ENCODE measurements around the gene FEM1B. TPM values are rescaled to one million over a fixed set of nuclear protein-coding genes. Genes with fewer than 3 reads are reported as not detected.
A peak's percentile ranks its signal among the peaks of the same experiment; 100 is the strongest.

Gene FEM1B
- total RNA-seq, 1 experiment from 2014 or later, result 70.2 TPM

- H3K36me3 Mint-ChIP-seq (ENCODE audit: insufficient read depth, unreplicated experiment), result peaks cover 6% of the 10 kb centered on the region
- peaks cover 59% of the 10 kb centered on the region for H3K4me1 Mint-ChIP-seq (ENCODE audit: insufficient read depth, unreplicated experiment)
- no peaks in the 10 kb centered on the region for H3K9me3 Mint-ChIP-seq (ENCODE audit: unreplicated experiment)
- peak overlapping the region; percentile 85 for H3K4me3 Mint-ChIP-seq (ENCODE audit: unreplicated experiment)
- ChIA-PET POLR2A (interaction anchor here (1.4 to 16.2 kb wide), 7 partner anchors 10 to 543 kb away, joined by 5 to 415 read pairs (median 9); partner anchors contain the start of gene CLN6), CTCF (interaction anchor here (0.7 to 1.5 kb wide), 6 partner anchors 12 to 316 kb away, joined by 3 to 5 read pairs (median 3); no protein-coding TSS in a partner anchor)
- H3K27ac Mint-ChIP-seq (ENCODE audit: low read depth, unreplicated experiment), result peak overlapping the region; percentile 99
- no peak for TF ChIP-seq CTCF (IDR thresholded peaks at IDR 0.05; ENCODE audit: unreplicated experiment)
- BruUV-seq (replicated peaks), result no TSS peak
- intact Hi-C loops (cut with micrococcal nuclease), result no loop called here
- H3K27me3 Mint-ChIP-seq (ENCODE audit: insufficient read depth, unreplicated experiment), result no peaks in the 10 kb centered on the region
- peak; percentile 81 for DNase-seq (ENCODE audit: unreplicated experiment)
These were observed 2.3 kb upstream of the FEM1B start for GRCh38 chr15:68275165-68275746.

- H3K27ac Mint-ChIP-seq (ENCODE audit: low read depth, unreplicated experiment), result peak overlapping the region; percentile 99
- CTCF ChIA-PET, result interaction anchor here (0.7 to 1.5 kb wide), 3 partner anchors 12 to 273 kb away, joined by 3 read pairs; no protein-coding TSS in a partner anchor
- intact Hi-C loops (cut with micrococcal nuclease), result loop anchor here (1.0 kb wide), 1 partner anchor 23 kb away; no protein-coding TSS in a partner anchor
- DNase-seq (ENCODE audit: unreplicated experiment), result no peak
- H3K9me3 Mint-ChIP-seq (ENCODE audit: unreplicated experiment), result no peaks in the 10 kb centered on the region
- H3K4me3 Mint-ChIP-seq (ENCODE audit: unreplicated experiment), result peak overlapping the region; percentile 85
- peaks cover 59% of the 10 kb centered on the region for H3K4me1 Mint-ChIP-seq (ENCODE audit: insufficient read depth, unreplicated experiment)
- H3K27me3 Mint-ChIP-seq (ENCODE audit: insufficient read depth, unreplicated experiment), result no peaks in the 10 kb centered on the region
- BruUV-seq (replicated peaks), result no TSS peak
- POLR2A ChIA-PET, result interaction anchor here (0.6 to 16.2 kb wide), 13 partner anchors 6 to 1028 kb away, joined by 3 to 415 read pairs (median 9); no protein-coding TSS in a partner anchor
- no peak for TF ChIP-seq CTCF (IDR thresholded peaks at IDR 0.05; ENCODE audit: unreplicated experiment)
- peaks cover 6% of the 10 kb centered on the region for H3K36me3 Mint-ChIP-seq (ENCODE audit: insufficient read depth, unreplicated experiment)
These were observed 877 bp upstream of the FEM1B start for GRCh38 chr15:68276668-68277067.

- no TSS peak for BruUV-seq (replicated peaks)
- DNase-seq (ENCODE audit: unreplicated experiment), result no peak
- POLR2A ChIA-PET, result interaction anchor here (0.6 to 16.2 kb wide), 21 partner anchors 6 to 1027 kb away, joined by 3 to 415 read pairs (median 6); partner anchors contain the start of gene CLN6
- Mint-ChIP-seq H3K9me3 (ENCODE audit: unreplicated experiment) (no peaks in the 10 kb centered on the region), H3K4me3 (ENCODE audit: unreplicated experiment) (peak overlapping the region; percentile 85), H3K27ac (ENCODE audit: low read depth, unreplicated experiment) (peak overlapping the region; percentile 99), H3K4me1 (ENCODE audit: insufficient read depth, unreplicated experiment) (peaks cover 59% of the 10 kb centered on the region), H3K27me3 (ENCODE audit: insufficient read depth, unreplicated experiment) (no peaks in the 10 kb centered on the region), H3K36me3 (ENCODE audit: insufficient read depth, unreplicated experiment) (peaks cover 6% of the 10 kb centered on the region)
- CTCF ChIA-PET, result interaction anchor here (0.7 to 3.2 kb wide), 2 partner anchors 24 to 26 kb away, joined by 3 to 16 read pairs; no protein-coding TSS in a partner anchor
- no peak for TF ChIP-seq CTCF (IDR thresholded peaks at IDR 0.05; ENCODE audit: unreplicated experiment)
- intact Hi-C loops (cut with micrococcal nuclease), result loop anchor here (1.0 kb wide), 1 partner anchor 24 kb away; no protein-coding TSS in a partner anchor
These were observed 378 bp upstream of the FEM1B start for GRCh38 chr15:68277131-68277602.

GRCh38 chr15:68278345-68278594 lies 725 bp downstream of the FEM1B start:
- ChIA-PET CTCF (interaction anchor here (0.9 to 3.2 kb wide), 2 partner anchors 19 to 25 kb away, joined by 3 to 16 read pairs; no protein-coding TSS in a partner anchor), POLR2A (interaction anchor here (0.6 to 16.2 kb wide), 16 partner anchors 7 to 1176 kb away, joined by 3 to 415 read pairs (median 9); partner anchors contain the start of gene CLN6)
- Mint-ChIP-seq H3K36me3 (ENCODE audit: insufficient read depth, unreplicated experiment) (peaks cover 6% of the 10 kb centered on the region), H3K4me1 (ENCODE audit: insufficient read depth, unreplicated experiment) (peaks cover 50% of the 10 kb centered on the region), H3K9me3 (ENCODE audit: unreplicated experiment) (no peaks in the 10 kb centered on the region), H3K27me3 (ENCODE audit: insufficient read depth, unreplicated experiment) (no peaks in the 10 kb centered on the region), H3K4me3 (ENCODE audit: unreplicated experiment) (peak overlapping the region; percentile 85), H3K27ac (ENCODE audit: low read depth, unreplicated experiment) (peak overlapping the region; percentile 99)
- peak; percentile 30 for TF ChIP-seq CTCF (IDR thresholded peaks at IDR 0.05; ENCODE audit: unreplicated experiment)
- BruUV-seq (replicated peaks), result no TSS peak
- no peak for DNase-seq (ENCODE audit: unreplicated experiment)
- intact Hi-C loops (cut with micrococcal nuclease), result loop anchor here (1.0 kb wide), 1 partner anchor 21 kb away; no protein-coding TSS in a partner anchor
